ENCODE measurements around the gene SRRM2. TPM values are rescaled to one million over a fixed set of nuclear protein-coding genes. Genes with fewer than 3 reads are reported as not detected.

The SRRM2 gene
- total RNA-seq, 1 experiment from 2014 or later: 127 TPM

- no peaks in the 10 kb centered on the region for H3K36me3 ChIP-seq (ENCODE audit: insufficient read depth, low read length)
- no peak overlapping the region for H2AFZ ChIP-seq (ENCODE audit: low read length)
- no peak overlapping the region for H3K4me2 ChIP-seq (ENCODE audit: low read depth, low read length, poor library complexity, severe bottlenecking)
- no peaks in the 10 kb centered on the region for H3K9me2 ChIP-seq (replicated peaks; ENCODE audit: insufficient read depth, low read length)
- H4K20me1 ChIP-seq (ENCODE audit: insufficient read depth, low read depth, low read length): no peaks in the 10 kb centered on the region
- no peaks in the 10 kb centered on the region for H3K4me1 ChIP-seq (ENCODE audit: low read length)
- H3K27ac ChIP-seq (ENCODE audit: low read length): no peak overlapping the region
- no peaks in the 10 kb centered on the region for H3K27me3 ChIP-seq (ENCODE audit: low read length)
- no peak overlapping the region for H3K9ac ChIP-seq (ENCODE audit: low read length)
- H3K9me3 ChIP-seq (ENCODE audit: low read length): no peaks in the 10 kb centered on the region
- DNase-seq: no peak
- H3K4me3 ChIP-seq (ENCODE audit: low read length): no peak overlapping the region
- no peaks in the 10 kb centered on the region for H3K79me2 ChIP-seq (ENCODE audit: low read length)
Measured at GRCh38 chr16:2787961-2788360, 35.5 kb downstream of the SRRM2 start.

DNA sequence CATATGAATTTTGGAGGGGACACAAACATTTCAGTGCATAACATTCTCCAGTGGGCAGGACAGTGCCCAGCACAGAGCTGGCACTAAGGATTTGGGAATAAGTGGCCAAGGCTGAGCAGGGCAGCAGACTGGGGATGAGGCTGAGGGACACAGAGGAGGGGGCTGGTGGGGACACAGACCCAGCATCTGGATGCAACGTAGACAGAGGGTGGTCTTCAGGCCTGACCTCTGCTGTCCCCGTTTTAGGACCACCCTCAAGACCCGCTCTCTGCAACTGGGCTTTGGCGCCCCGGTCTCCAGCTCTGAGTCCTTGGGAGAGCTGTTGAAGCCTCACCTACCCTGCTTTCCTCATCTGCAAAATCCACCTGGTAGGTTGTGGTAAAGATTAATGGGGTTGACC is 38.2 kb downstream of the SRRM2 start:
- no peak overlapping the region for H3K27ac ChIP-seq (ENCODE audit: low read length)
- no peak overlapping the region for H3K4me2 ChIP-seq (ENCODE audit: low read depth, low read length, poor library complexity, severe bottlenecking)
- H3K4me3 ChIP-seq (ENCODE audit: low read length): no peak overlapping the region
- no peak overlapping the region for H3K9ac ChIP-seq (ENCODE audit: low read length)
- H3K36me3 ChIP-seq (ENCODE audit: insufficient read depth, low read length): no peaks in the 10 kb centered on the region
- no peaks in the 10 kb centered on the region for H3K9me2 ChIP-seq (replicated peaks; ENCODE audit: insufficient read depth, low read length)
- no peaks in the 10 kb centered on the region for H3K79me2 ChIP-seq (ENCODE audit: low read length)
- H2AFZ ChIP-seq (ENCODE audit: low read length): no peak overlapping the region
- H3K27me3 ChIP-seq (ENCODE audit: low read length): no peaks in the 10 kb centered on the region
- H4K20me1 ChIP-seq (ENCODE audit: insufficient read depth, low read depth, low read length): no peaks in the 10 kb centered on the region
- H3K9me3 ChIP-seq (ENCODE audit: low read length): no peaks in the 10 kb centered on the region
- no peaks in the 10 kb centered on the region for H3K4me1 ChIP-seq (ENCODE audit: low read length)
- DNase-seq: no peak

DNA sequence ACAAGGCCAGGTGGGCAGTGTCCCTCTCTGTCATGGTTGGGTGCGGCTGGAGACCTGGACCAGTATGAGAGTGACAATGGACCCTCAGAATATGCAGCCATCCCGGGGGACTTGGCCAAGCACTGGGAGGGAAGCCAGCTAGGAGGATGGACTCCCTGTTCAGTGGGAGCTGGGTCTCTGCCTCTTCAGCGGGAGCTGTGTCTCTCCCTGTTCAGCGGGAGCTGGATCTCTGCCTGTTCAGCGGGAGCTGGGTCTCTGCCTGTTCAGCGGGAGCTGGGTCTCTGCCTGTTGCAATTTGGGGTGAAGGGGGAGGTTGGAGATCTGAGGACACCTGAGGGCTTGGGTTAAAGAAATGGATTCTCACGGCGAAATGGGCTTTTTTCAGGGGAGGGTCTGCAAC is 38.7 kb downstream of the SRRM2 start:
- Histone ChIP-seq H3K4me2 (ENCODE audit: low read depth, low read length, poor library complexity, severe bottlenecking) (no peak overlapping the region), H3K9me2 (replicated peaks; ENCODE audit: insufficient read depth, low read length) (no peaks in the 10 kb centered on the region), H3K9me3 (ENCODE audit: low read length) (no peaks in the 10 kb centered on the region), H3K79me2 (ENCODE audit: low read length) (no peaks in the 10 kb centered on the region), H3K9ac (ENCODE audit: low read length) (no peak overlapping the region), H3K36me3 (ENCODE audit: insufficient read depth, low read length) (no peaks in the 10 kb centered on the region), H3K27ac (ENCODE audit: low read length) (no peak overlapping the region), H3K27me3 (ENCODE audit: low read length) (no peaks in the 10 kb centered on the region), H3K4me1 (ENCODE audit: low read length) (no peaks in the 10 kb centered on the region), H3K4me3 (ENCODE audit: low read length) (no peak overlapping the region), H2AFZ (ENCODE audit: low read length) (no peak overlapping the region), H4K20me1 (ENCODE audit: insufficient read depth, low read depth, low read length) (no peaks in the 10 kb centered on the region)
- no peak for DNase-seq

- no peak overlapping the region for H2AFZ ChIP-seq (ENCODE audit: low read length)
Measured at GRCh38 chr16:2792940-2793339, 40.5 kb downstream of the SRRM2 start.

GRCh38 chr16:2795395-2796143 is 43.1 kb downstream of the SRRM2 start:
- Histone ChIP-seq H3K9me2 (replicated peaks; ENCODE audit: insufficient read depth, low read length) (no peaks in the 10 kb centered on the region), H4K20me1 (ENCODE audit: insufficient read depth, low read depth, low read length) (no peaks in the 10 kb centered on the region), H3K9ac (ENCODE audit: low read length) (no peak overlapping the region), H2AFZ (ENCODE audit: low read length) (no peak overlapping the region), H3K4me1 (ENCODE audit: low read length) (no peaks in the 10 kb centered on the region), H3K9me3 (ENCODE audit: low read length) (no peaks in the 10 kb centered on the region), H3K79me2 (ENCODE audit: low read length) (no peaks in the 10 kb centered on the region), H3K27ac (ENCODE audit: low read length) (no peak overlapping the region), H3K4me3 (ENCODE audit: low read length) (no peak overlapping the region), H3K36me3 (ENCODE audit: insufficient read depth, low read length) (no peaks in the 10 kb centered on the region), H3K4me2 (ENCODE audit: low read depth, low read length, poor library complexity, severe bottlenecking) (no peak overlapping the region), H3K27me3 (ENCODE audit: low read length) (no peaks in the 10 kb centered on the region)
- DNase-seq: no peak

More at GRCh38 chr16:2792940-2793339, 40.5 kb downstream of the SRRM2 start:
- no peaks in the 10 kb centered on the region for H3K36me3 ChIP-seq (ENCODE audit: insufficient read depth, low read length)
- no peaks in the 10 kb centered on the region for H3K79me2 ChIP-seq (ENCODE audit: low read length)
- H3K9me3 ChIP-seq (ENCODE audit: low read length): no peaks in the 10 kb centered on the region
- H3K27ac ChIP-seq (ENCODE audit: low read length): no peak overlapping the region
- H3K9me2 ChIP-seq (replicated peaks; ENCODE audit: insufficient read depth, low read length): no peaks in the 10 kb centered on the region
- H3K4me1 ChIP-seq (ENCODE audit: low read length): no peaks in the 10 kb centered on the region
- no peak for DNase-seq
- no peak overlapping the region for H3K9ac ChIP-seq (ENCODE audit: low read length)
- no peaks in the 10 kb centered on the region for H4K20me1 ChIP-seq (ENCODE audit: insufficient read depth, low read depth, low read length)
- H3K4me3 ChIP-seq (ENCODE audit: low read length): no peak overlapping the region
- H3K27me3 ChIP-seq (ENCODE audit: low read length): no peaks in the 10 kb centered on the region
- no peak overlapping the region for H3K4me2 ChIP-seq (ENCODE audit: low read depth, low read length, poor library complexity, severe bottlenecking)

GRCh38 chr16:2798723-2799204 is 46.3 kb downstream of the SRRM2 start:
- Histone ChIP-seq H3K9ac (ENCODE audit: low read length) (no peak overlapping the region), H3K4me3 (ENCODE audit: low read length) (no peak overlapping the region), H3K79me2 (ENCODE audit: low read length) (no peaks in the 10 kb centered on the region), H3K27me3 (ENCODE audit: low read length) (no peaks in the 10 kb centered on the region), H3K9me2 (replicated peaks; ENCODE audit: insufficient read depth, low read length) (no peaks in the 10 kb centered on the region), H4K20me1 (ENCODE audit: insufficient read depth, low read depth, low read length) (no peaks in the 10 kb centered on the region), H3K4me2 (ENCODE audit: low read depth, low read length, poor library complexity, severe bottlenecking) (no peak overlapping the region), H3K4me1 (ENCODE audit: low read length) (no peaks in the 10 kb centered on the region), H2AFZ (ENCODE audit: low read length) (no peak overlapping the region), H3K9me3 (ENCODE audit: low read length) (no peaks in the 10 kb centered on the region), H3K27ac (ENCODE audit: low read length) (no peak overlapping the region), H3K36me3 (ENCODE audit: insufficient read depth, low read length) (no peaks in the 10 kb centered on the region)
- DNase-seq: no peak

GRCh38 chr16:2799205-2799858 is 46.9 kb downstream of the SRRM2 start:
- Histone ChIP-seq H3K4me2 (ENCODE audit: low read depth, low read length, poor library complexity, severe bottlenecking) (no peak overlapping the region), H2AFZ (ENCODE audit: low read length) (no peak overlapping the region)

DNA sequence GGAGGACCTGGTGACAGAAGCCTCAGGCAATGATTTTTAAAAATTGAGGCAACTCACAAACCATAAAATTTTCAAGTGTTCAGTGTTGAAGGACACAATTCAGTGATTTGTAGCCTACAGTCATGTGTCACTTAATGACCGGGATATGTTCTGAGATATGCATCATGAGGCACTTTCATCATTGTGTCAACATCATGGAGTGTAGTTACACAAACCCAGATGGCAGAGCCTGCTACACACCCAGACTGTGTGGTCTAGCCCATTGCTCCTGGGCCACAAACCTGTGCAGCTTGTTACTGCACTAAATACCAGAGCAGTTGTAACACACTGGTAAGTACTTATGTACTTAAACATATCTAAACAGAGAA is 47.4 kb downstream of the SRRM2 start:
- Histone ChIP-seq H3K4me2 (ENCODE audit: low read depth, low read length, poor library complexity, severe bottlenecking) (no peak overlapping the region), H3K36me3 (ENCODE audit: insufficient read depth, low read length) (no peaks in the 10 kb centered on the region), H2AFZ (ENCODE audit: low read length) (no peak overlapping the region), H4K20me1 (ENCODE audit: insufficient read depth, low read depth, low read length) (no peaks in the 10 kb centered on the region), H3K4me1 (ENCODE audit: low read length) (no peaks in the 10 kb centered on the region), H3K27ac (ENCODE audit: low read length) (no peak overlapping the region), H3K9ac (ENCODE audit: low read length) (no peak overlapping the region), H3K79me2 (ENCODE audit: low read length) (no peaks in the 10 kb centered on the region), H3K9me2 (replicated peaks; ENCODE audit: insufficient read depth, low read length) (no peaks in the 10 kb centered on the region), H3K4me3 (ENCODE audit: low read length) (no peak overlapping the region), H3K27me3 (ENCODE audit: low read length) (no peaks in the 10 kb centered on the region), H3K9me3 (ENCODE audit: low read length) (no peaks in the 10 kb centered on the region)
- DNase-seq: no peak

More at GRCh38 chr16:2799205-2799858, 46.9 kb downstream of the SRRM2 start:
- no peaks in the 10 kb centered on the region for H4K20me1 ChIP-seq (ENCODE audit: insufficient read depth, low read depth, low read length)
- no peaks in the 10 kb centered on the region for H3K4me1 ChIP-seq (ENCODE audit: low read length)
- H3K9ac ChIP-seq (ENCODE audit: low read length): no peak overlapping the region
- H3K27me3 ChIP-seq (ENCODE audit: low read length): no peaks in the 10 kb centered on the region
- no peak overlapping the region for H3K27ac ChIP-seq (ENCODE audit: low read length)
- no peak overlapping the region for H3K4me3 ChIP-seq (ENCODE audit: low read length)
- no peak for DNase-seq
- H3K36me3 ChIP-seq (ENCODE audit: insufficient read depth, low read length): no peaks in the 10 kb centered on the region
- no peaks in the 10 kb centered on the region for H3K9me3 ChIP-seq (ENCODE audit: low read length)
- H3K9me2 ChIP-seq (replicated peaks; ENCODE audit: insufficient read depth, low read length): no peaks in the 10 kb centered on the region
- no peaks in the 10 kb centered on the region for H3K79me2 ChIP-seq (ENCODE audit: low read length)
